Stimulated activated CD4-positive, alpha-beta T cell treated with anti-CD3 and anti-CD28 coated beads, TNF-alpha, amount 100 ng/mL, for 24 hours (primary cell): Measurements from ENCODE around the gene RFTN1.

Experiments used
- DNase-seq, 3 experiments: peaks; one replicate each; pipeline ENCODE4 v3.0.0-alpha.2; 2020; ENCODE audit warnings: low read depth in 3 of 3

RFTN1 gene

GRCh38 chr3:16437640-16438039 lies 75.9 kb downstream of the RFTN1 start:
- DNase-seq = no peak

- no peak for DNase-seq
Measured at GRCh38 chr3:16433701-16434151, 79.8 kb downstream of the RFTN1 start.

GRCh38 chr3:16432714-16433113 lies 80.8 kb downstream of the RFTN1 start:
- DNase-seq = no peak

GRCh38 chr3:16430717-16431630 lies 82.5 kb downstream of the RFTN1 start:
- DNase-seq = no peak

- no peak for DNase-seq
Measured at GRCh38 chr3:16429086-16429485, 84.4 kb downstream of the RFTN1 start.

GRCh38 chr3:16428612-16429011 lies 84.9 kb downstream of the RFTN1 start:
- no peak for DNase-seq

- no peak for DNase-seq
Measured at GRCh38 chr3:16427103-16427965, 86.2 kb downstream of the RFTN1 start.

- DNase-seq = no peak
Measured at GRCh38 chr3:16426665-16427064, 86.8 kb downstream of the RFTN1 start.

GRCh38 chr3:16426029-16426400 lies 87.5 kb downstream of the RFTN1 start:
- no peak for DNase-seq

GRCh38 chr3:16425398-16426028 lies 88.0 kb downstream of the RFTN1 start:
- no peak for DNase-seq

GRCh38 chr3:16423947-16424673 lies 89.4 kb downstream of the RFTN1 start:
- DNase-seq = no peak

GRCh38 chr3:16423298-16423697 lies 90.2 kb downstream of the RFTN1 start:
- no peak for DNase-seq

GRCh38 chr3:16419640-16420241 lies 93.8 kb downstream of the RFTN1 start:
- no peak for DNase-seq

GRCh38 chr3:16417945-16418739 lies 95.4 kb downstream of the RFTN1 start:
- no peak for DNase-seq

- no peak for DNase-seq
Measured at GRCh38 chr3:16415911-16416476, 97.5 kb downstream of the RFTN1 start.

- no peak for DNase-seq
Measured at GRCh38 chr3:16413321-16413720, 100.2 kb downstream of the RFTN1 start.

GRCh38 chr3:16412192-16412800 lies 101.2 kb downstream of the RFTN1 start:
- no peak for DNase-seq

GRCh38 chr3:16411441-16411840 lies 102.1 kb downstream of the RFTN1 start:
- DNase-seq = no peak

- no peak for DNase-seq
Measured at GRCh38 chr3:16410659-16411058, 102.8 kb downstream of the RFTN1 start.
